ENCODE measurements around the gene BOLA2B.
"Not testable (repeated sequence)": the region's sequence is repeated elsewhere in the genome, so short reads cannot be mapped to it uniquely, and the experiment has no call there.

BOLA2B gene

DNA sequence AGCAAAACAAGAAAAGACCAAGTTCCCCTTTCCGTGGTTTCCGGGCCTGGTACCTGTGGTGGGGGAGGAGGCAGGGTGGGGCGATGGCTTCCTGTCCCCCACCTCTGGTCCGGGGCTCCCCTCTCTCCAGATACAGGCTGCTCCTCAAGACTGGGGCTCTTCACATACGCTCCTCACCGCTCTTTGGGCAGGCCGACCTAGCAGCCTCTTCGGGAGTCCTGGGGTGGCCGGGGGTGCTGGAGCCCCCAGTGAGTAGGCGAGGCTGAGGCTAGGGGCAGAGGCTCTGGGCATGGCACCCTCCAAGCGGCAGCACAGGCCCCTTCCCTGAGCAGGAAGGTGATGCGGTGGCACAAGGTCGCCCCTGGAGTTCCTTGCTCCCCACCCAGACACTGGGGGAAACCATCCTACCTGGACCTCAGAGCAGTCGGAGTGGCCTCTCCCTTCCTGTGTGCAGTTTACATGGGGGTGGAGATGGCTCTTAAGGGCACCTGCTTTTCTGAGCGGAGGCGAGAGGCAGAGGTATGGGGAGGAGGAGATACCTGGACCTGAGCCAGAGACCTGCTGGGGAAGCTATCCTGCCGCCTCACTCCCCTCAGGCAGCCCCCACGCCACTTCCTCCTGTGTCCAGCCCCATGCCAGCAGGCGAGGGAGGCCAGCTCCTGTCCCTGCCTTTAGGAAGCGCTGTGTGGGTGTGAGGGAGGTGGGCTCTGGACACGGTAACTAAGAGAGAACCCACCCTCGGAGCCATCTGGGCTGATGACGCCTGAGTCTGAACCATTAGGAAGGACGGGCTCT is 9.2 kb downstream of the BOLA2B start:
- DNase-seq (ENCODE audit: low read depth in 2 of 2) = peak; percentile 43 to 61

DNA sequence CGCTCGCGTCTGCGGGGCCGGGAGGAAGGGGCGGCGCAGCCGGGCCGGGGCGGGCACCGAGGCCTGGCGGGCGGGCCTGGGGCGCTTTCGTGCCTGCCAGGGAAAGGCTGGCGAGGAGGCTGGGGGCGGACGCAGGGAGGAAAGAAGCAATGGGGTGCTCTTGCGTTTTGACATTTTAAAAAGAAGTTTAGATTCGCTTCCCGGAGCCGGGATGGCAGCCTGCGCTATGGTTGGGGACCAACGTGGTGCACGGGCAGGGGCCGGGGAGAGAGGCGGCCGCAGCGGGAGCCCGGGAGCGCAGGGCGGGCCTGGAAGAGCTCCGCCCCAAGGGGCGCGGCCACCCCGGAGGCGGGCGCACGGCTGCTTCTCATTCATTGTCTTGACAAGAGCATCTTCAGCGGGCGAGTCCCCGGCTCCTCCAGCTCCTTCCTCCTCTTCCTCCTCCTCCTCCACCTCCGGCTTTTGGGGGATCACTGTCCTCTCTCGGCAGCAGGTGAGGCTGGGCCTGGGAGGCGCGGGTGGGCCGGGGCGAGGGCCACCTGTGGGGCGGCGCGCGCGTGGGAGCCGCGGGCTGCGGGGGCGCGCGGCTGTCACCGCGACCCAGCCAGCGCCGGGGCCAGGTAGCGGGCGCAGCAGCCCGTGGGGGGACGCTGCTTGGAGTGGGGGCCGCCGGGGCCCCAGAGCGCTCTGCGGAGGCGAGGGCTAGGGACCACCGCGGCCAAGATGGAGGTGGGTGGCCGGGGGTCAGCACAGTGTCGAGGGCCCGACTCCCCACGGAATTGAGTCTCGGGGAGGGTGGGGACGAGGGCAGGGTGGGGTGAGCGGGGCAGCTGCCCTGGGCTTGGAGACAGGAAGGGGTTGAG is 10.0 kb downstream of the BOLA2B start, which contains the start of gene CORO1A:
Gene CORO1A, plus strand, starts transcription at position 370 of the 863 bp plus-strand sequence. CDS start 1,608 bp downstream, outside the sequence.
- DNase-seq (ENCODE audit: low read depth in 2 of 2) = peak; percentile 79 to 83

DNA sequence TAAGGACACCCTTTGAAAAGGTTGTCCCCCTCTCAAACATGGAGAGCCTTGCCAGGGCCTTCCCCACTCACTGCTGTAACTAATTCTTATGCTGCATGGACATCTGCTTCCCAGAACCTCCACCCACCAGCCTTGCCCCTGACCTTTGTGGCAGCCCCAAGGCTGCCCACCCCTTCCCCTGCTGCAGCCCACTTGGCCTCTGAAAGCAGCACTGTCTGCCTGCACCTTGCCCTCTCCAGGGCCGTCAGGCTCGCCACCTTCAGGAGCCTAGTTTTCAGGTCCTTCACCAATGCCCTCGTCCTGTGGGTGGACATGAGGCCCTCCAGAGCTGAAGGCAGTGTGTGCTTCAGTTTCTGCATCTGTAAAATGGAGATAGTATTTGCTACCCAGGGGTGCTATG is 12.7 kb downstream of the BOLA2B start:
- no peak for DNase-seq (ENCODE audit: low read depth in 2 of 2)

DNA sequence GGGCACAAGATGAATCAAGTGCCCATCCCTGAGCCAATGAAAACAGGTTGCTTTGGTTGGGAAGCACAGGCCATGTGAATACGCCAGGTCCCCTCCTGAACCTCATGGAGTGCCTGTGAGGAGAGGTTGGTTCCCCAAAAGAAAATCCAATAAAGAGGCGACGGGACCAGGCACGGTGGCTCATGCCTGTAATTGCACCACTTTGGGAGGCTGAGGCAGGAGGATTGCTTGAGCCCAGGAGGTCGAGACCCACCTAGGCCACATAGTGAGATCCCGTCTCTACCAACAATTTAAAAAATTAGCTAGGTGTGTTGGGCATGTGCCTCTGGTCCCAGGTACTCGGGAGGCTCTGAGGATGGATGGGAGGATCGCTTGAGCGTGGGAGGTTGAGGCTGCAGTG is 13.5 kb downstream of the BOLA2B start:
- DNase-seq (ENCODE audit: low read depth in 2 of 2) = no peak

DNA sequence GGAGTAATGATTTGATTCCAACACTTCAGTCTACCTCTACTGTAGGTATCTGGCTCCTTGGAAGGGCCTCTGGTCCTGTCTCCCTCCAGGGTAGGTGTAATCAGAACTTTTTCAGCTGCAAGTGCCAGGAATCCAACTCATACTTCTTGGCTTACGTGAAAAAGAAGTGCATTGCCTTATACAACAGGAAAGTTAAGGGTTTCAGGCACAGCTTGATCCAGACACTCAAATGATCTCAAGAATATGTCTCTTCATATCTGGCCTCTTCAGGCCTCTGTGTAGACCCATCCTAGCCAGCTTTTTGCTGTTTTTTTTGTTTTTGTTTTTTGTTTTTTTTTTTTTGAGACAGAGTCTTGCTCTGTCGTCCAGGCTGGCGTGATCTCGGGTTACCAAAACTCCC is 14.3 kb downstream of the BOLA2B start:
- no peak for DNase-seq (ENCODE audit: low read depth in 2 of 2)

DNA sequence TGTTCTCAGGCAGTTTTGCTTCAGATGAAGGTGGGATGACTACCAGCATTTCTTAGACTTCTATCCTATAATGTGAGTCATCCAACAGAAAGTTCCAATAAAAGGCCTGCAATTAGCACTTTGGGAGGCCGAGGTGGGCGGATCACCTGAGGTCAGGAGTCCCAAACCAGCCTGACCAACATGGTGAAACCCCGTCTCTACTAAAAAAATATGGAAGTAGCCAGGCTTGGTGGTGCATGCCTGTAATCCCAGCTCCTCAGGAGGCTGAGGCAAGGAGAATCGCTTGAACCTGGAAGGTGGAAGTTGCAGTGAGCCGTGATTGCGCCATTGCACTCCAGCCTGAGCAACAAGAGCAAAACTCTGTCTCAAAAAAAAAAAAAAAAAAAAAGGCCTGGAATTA is 16.6 kb downstream of the BOLA2B start:
- DNase-seq (ENCODE audit: low read depth in 2 of 2) = not testable (repeated sequence)

DNA sequence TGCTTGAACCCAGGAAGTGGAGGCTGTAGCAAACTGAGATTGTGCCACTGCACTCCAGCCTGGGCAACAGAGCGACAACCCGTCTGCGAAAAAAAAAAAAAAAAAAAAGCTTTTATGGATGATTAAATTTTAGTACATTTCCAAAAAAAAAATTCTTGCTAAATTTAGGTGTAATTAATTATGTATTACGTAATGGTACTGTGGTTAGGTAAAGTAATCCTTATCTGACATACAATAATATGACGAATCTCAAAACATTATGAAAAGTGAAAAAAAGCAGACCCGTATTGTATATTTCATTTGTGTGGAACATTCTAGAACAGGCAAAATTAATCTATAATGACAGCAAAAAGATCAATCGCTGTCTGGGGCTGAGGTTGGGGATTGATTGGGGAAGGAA is 20.4 kb downstream of the BOLA2B start:
- no peak for DNase-seq (ENCODE audit: low read depth in 2 of 2)

DNA sequence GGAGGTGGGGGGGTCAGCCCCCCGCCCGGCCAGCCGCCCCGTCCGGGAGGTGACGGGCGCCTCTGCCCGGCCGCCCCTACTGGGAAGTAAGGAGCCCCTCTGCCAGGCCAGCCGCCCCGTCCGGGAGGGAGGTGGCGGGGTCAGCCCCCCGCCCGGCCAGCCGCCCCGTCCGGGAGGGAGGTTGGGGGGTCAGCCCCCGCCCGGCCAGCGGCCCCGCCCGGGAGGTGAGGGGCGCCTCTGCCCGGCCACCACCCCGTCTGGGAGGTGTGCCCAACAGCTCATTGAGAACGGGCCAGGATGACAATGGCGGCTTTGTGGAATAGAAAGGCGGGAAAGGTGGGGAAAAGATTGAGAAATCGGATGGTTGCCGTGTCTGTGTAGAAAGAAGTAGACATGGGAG is 23.3 kb downstream of the BOLA2B start:
- not testable (repeated sequence) for DNase-seq (ENCODE audit: low read depth in 2 of 2)

DNA sequence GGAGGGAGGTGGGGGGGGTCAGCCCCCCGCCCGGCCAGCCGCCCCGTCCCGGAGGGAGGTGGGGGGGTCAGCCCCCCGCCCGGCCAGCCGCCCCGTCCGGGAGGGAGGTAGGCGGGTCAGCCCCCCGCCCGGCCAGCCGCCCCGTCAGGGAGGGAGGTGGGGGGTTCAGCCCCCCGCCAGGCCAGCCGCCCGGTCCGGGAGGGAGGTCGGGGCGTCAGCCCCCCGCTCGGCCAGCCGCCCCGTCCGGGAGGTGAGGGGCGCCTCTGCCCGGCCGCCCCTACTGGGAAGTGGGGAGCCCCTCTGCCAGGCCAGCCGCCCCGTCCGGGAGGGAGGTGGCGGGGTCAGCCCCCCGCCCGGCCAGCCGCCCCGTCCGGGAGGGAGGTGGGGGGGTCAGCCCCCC is 24.1 kb downstream of the BOLA2B start:
- not testable (repeated sequence) for DNase-seq (ENCODE audit: low read depth in 2 of 2)

DNA sequence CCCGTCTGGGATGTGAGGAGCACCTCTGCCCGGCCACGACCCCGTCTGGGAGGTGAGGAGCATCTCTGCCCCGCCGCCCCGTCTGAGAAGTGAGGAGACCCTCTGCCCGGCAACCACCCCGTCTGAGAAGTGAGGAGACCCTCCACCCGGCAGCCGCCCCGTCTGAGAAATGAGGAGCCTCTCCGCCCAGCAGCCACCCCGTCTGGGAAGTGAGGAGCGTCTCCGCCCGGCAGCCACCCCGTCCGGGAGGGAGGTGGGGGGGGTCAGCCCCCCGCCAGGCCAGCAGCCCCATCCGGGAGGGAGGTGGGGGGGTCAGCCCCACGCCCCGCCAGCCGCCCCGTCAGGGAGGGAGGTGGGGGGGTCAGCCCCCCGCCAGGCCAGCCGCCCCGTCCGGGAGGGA is 24.7 kb downstream of the BOLA2B start:
- DNase-seq (ENCODE audit: low read depth in 2 of 2) = not testable (repeated sequence)

DNA sequence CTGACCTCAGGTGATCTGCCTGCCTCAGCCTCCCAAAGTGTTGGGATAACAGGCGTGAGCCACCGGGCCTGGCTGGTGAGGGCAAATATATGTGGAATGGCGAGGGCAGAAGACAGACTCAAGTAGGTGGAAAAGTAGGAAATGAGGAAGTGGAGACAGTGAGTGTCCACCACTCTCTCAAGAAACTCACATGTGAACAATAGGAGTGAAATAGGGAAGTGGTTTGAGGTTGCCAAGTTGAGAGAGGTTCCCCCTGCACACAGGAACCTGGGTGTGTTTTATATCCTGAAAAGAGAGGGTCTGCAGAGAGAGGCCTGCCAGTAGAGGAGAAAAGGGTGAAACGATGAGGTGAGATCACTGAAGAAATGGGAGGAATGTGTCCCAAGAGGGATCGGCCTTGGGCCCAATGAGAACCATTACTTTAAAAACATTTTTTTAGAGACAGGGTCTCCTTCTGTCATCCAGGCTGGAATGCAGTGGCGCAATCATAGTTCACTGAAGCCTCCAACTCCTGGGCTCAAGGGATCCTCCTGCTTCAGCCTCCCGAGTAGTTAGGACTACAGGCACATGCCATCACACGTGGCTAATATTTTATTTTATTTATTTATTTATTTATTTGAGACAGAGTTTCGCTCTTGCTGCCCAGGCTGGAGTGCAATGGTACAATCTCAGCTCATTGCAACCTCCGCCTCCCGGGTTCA is 27.1 kb downstream of the BOLA2B start:
- no peak for DNase-seq (ENCODE audit: low read depth in 2 of 2)

DNA sequence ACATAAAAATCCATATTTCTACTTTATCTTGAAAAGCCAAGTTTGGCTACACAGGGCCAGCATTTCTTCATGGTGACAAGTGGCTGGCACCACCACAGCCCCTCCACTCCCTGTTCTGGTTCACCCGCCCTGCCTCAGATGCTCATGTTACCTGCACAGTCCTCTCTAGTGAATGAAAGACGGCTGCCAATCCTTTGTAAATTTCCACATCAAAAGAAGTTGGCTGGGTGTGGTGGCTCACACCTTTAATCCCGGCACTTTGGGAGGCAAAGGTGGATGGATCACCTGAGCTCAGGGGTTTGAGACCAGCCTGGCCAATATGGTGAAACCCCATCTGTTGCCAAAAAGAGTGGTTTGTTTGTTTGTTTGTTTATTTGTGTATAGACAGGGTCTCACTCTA is 29.9 kb downstream of the BOLA2B start:
- no peak for DNase-seq (ENCODE audit: low read depth in 2 of 2)

DNA sequence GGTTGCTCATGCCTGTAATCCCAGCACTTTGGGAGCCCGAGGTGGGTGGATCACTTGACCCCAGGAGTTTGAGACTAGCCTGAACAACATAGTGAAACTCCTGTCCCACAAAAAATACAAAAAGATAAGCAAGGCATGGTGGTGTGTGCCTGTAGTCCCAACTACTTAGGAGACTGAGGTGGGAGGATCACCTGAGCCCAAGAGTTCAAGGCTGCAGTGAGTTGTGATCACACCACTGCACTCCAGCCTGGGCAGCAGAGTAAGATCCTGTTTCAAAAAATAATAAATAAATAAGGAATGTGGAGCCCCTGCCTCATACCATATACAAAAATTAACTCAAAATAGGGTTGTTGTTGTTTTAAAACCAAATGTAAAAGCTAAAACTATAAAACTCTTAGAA is 36.3 kb downstream of the BOLA2B start:
- no peak for DNase-seq (ENCODE audit: low read depth in 2 of 2)

DNA sequence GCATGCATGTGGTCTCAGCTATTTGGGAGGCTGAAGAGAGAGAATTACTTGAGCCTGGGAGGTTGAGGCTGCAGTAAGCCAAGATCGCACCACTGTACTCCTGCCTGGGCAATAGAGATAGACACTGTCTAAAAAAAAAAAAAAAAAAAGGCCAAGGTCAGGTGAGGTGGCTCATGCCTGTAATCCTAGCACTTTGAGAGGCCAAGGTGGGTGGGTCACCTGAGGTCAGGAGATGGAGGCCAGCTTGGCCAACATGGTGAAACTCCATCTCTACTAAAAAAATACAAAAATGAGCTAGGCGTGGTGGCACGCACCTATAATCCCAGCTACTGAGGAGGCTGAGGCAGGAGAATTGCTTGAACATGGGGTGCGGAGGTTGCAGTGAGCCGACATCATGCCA is 38.3 kb downstream of the BOLA2B start:
- DNase-seq (ENCODE audit: low read depth in 2 of 2) = no peak

DNA sequence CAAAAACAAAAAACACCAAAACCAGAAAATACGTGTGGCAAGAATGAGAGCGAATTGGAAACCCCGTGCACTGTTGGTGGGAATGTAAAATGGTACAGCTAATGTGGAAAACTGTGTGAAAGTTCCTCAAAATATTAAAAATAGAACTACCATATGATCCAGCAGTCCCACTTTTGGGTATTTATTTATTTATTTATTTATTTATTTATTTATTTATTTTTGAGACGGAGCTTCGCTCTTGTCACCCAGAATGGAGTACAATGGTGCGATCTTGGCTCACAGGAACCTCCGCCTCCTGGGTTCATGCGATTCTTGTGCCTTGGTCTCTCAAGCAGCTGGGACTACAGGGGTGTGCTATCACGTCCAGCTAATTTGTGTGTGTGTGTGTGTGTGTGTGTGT is 40.9 kb downstream of the BOLA2B start:
- DNase-seq (ENCODE audit: low read depth in 2 of 2) = no peak

DNA sequence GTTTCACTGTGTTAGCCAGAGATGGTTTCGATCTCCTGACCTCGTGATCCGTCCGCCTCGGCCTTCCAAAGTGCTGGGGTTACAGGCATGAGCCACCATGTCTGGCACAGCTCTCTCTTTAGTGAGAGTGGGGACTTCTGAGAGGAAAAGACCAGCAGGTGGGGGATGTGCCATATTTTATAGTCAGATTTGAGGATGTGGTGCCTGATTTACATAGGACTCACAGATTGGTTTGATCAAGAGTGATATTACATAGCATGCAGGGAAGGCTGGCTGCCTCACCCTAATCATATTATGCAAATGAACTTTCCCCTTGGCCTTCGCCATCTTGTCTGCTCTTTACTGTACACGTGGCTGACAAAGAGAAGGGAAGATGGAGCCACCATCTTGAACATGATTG is 42.4 kb downstream of the BOLA2B start:
- DNase-seq (ENCODE audit: low read depth in 2 of 2) = no peak

DNA sequence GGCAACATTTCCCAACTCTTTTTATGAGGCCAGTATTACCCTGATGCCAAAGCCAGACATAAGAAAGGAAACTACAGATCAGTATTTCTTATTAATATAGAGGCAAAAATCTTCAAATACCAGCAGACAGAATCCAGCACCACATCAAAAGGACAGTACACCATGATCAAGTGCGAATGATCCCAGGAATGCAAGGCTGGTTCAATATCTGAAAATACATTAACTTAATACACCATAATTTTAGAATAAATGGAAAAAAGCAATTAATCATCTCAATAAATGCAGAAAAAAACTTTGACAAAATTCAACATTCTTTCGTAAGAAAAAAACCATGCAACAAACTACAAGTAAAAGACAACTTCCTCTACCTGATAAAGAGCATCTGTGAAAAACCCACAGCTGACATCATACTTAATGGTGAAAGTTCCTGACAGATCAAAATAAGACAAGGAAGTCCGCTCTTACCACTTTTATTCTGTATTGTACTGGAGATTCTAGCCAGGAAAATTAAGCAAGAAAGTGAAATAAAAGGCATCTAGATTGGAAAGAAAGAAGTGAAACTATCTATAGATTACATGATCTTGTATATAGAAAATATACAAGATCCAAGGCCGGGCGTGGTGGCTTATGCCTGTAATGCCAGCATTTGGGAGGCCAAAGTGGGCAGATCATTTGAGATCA is 44.1 kb downstream of the BOLA2B start:
- DNase-seq (ENCODE audit: low read depth in 2 of 2) = no peak

DNA sequence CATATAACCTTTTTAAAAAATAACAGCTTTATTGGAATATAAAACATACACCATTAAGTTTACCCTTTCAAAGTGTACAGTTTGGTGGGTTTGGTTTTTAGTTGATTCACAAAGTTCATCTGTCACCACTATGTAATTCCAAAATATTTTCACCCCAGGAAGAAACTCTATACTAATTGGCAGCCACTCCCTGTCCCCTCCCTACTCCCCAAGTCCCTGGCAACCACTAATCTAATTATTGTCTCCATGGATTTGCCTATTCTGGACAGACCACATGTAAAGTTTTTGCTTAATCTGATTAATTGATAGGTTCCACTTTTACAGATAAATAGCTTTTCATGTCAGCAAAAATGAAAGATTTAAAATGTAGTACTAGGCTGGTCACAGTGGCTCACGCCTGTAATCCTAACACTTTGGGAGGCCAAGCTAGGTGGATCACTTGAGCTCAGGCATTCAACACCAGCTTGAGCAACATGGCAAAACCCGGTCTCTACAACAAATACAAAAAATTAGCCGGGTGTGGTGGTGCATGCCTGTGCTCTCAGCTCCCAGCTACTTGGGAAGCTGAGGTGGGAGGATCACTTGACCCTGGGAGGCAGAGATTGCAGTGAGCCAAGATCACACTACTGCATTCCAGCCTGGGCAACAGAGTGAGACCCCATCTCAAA is 45.5 kb downstream of the BOLA2B start:
- DNase-seq (ENCODE audit: low read depth in 2 of 2) = no peak

DNA sequence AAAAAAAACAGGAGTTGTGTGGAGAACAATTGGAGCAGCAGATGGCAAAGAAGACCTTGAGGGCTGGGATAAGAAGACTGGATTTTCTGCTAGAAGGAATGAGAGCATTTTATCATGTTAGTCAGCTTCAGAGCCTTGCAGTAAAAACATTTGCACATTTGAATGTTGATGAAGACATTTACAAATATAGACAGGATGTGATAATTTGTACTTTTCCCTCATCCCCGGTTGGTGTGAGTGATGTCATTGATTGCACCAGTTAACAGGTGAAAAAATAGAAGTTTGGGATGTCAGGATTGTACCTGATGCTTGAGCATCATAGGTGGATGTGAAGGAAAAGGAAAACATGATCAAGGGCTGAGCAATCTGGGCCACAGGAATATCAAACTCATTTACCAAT is 47.8 kb downstream of the BOLA2B start:
- no peak for DNase-seq (ENCODE audit: low read depth in 2 of 2)

DNA sequence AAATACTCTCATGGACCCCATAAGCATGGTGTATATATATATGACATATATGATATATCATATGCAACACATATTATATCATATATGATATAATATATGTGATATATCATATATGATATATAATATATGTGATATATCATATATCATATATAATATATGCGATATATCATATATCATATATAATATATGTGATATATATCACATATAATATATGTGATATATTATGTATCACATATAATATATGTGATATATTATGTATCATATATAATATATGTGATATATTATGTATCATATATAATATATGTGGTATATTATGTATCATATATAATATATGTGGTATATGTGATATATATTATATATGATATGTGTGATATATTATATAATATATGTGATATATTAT is 48.5 kb downstream of the BOLA2B start:
- no peak for DNase-seq (ENCODE audit: low read depth in 2 of 2)

DNA sequence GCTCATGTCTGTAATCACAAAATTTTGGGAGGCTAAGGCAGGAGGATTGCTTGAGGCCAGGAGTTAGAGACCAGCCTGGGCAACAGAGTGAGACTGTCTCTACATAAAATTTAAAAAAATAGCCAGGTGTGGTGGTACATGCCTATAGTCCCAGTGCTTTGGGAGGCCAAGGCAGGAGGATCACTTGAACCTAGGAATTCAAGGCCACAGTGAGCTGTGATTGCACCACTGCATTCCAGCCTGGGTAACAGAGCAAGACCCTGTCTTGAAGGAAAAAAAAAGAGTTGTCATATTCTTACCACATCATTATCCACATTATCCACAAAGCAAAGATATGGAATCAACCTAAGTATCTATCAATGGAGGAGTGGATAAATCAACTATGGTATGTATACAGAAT is 49.4 kb downstream of the BOLA2B start:
- DNase-seq (ENCODE audit: low read depth in 2 of 2) = no peak
